ENCODE data around the gene STX18. TPM values are rescaled to one million over a fixed set of nuclear protein-coding genes. Genes with fewer than 3 reads are reported as not detected.

The STX18 gene
- total and polyA plus RNA-seq, 2 experiments from 2014 or later, result 15.9 to 18.1 TPM

DNA sequence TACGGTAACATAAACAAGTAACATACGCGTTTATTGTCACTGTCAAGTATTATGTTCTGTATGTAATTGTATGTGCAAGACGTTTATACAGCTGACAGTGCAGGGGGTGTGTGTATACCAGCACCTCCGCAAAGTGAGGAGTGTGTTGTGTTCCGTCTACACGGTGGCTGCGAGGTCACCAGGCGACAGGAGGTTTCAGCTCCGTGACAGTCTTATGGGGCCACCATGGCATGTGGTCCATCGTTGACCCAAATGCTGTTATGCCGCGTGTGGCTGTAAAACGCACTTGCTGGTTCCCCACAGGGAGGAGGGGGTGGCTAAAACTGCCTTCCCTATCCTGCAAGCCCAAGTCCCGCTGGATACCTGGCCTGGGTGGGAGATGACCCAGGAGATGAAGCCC lies 129.9 kb downstream of the STX18 start:
- Mint-ChIP-seq H3K4me3 (no peak overlapping the region), H3K9me3 (peaks cover 2% of the 10 kb centered on the region; the same call in 2 of the 3 replicates), H3K4me1 (peaks cover 9% of the 10 kb centered on the region; the same call in 2 of the 3 replicates), H3K27me3 (ENCODE audit: insufficient read depth, low read depth, poor library complexity) (peaks cover 7% of the 10 kb centered on the region), H3K36me3 (ENCODE audit: low read depth) (peaks cover 27% of the 10 kb centered on the region), H3K27ac (no peak overlapping the region)
- Histone ChIP-seq H2AFZ (no peak overlapping the region), H3K4me2 (no peak overlapping the region), H3K79me2 (replicated peaks; ENCODE audit: insufficient read depth) (no peaks in the 10 kb centered on the region), H3K9me2 (ENCODE audit: insufficient read depth) (no peaks in the 10 kb centered on the region), H3K4me1 (ENCODE audit: insufficient read depth) (no peaks in the 10 kb centered on the region), H3K4me3 (no peak overlapping the region), H3K27ac (ENCODE audit: low read depth) (no peak overlapping the region), H3F3A (replicated peaks; ENCODE audit: low read depth) (no peaks in the 10 kb centered on the region), H4K20me1 (replicated peaks; ENCODE audit: insufficient read depth) (no peaks in the 10 kb centered on the region), H3K36me3 (ENCODE audit: insufficient read depth) (no peaks in the 10 kb centered on the region), H3K27me3 (ENCODE audit: insufficient read depth) (no peaks in the 10 kb centered on the region)
- DNase-seq (ENCODE audit: low spot score) (no peak), ATAC-seq (no peak)
- TF ChIP-seq, protein P1, sequence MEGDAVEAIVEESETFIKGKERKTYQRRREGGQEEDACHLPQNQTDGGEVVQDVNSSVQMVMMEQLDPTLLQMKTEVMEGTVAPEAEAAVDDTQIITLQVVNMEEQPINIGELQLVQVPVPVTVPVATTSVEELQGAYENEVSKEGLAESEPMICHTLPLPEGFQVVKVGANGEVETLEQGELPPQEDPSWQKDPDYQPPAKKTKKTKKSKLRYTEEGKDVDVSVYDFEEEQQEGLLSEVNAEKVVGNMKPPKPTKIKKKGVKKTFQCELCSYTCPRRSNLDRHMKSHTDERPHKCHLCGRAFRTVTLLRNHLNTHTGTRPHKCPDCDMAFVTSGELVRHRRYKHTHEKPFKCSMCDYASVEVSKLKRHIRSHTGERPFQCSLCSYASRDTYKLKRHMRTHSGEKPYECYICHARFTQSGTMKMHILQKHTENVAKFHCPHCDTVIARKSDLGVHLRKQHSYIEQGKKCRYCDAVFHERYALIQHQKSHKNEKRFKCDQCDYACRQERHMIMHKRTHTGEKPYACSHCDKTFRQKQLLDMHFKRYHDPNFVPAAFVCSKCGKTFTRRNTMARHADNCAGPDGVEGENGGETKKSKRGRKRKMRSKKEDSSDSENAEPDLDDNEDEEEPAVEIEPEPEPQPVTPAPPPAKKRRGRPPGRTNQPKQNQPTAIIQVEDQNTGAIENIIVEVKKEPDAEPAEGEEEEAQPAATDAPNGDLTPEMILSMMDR (conservative IDR thresholded peaks at IDR 0.05; ENCODE audit: low read depth in 2 of 2), result no peak
- TF ChIP-seq EZH2 (IDR thresholded peaks at IDR 0.05; ENCODE audit: low read depth, unreplicated experiment), result no peak
- TF ChIP-seq NANOG (IDR thresholded peaks at IDR 0.05; ENCODE audit: borderline replicate concordance), result no peak
- TF ChIP-seq, protein P2, sequence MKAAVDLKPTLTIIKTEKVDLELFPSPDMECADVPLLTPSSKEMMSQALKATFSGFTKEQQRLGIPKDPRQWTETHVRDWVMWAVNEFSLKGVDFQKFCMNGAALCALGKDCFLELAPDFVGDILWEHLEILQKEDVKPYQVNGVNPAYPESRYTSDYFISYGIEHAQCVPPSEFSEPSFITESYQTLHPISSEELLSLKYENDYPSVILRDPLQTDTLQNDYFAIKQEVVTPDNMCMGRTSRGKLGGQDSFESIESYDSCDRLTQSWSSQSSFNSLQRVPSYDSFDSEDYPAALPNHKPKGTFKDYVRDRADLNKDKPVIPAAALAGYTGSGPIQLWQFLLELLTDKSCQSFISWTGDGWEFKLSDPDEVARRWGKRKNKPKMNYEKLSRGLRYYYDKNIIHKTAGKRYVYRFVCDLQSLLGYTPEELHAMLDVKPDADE (IDR thresholded peaks at IDR 0.05), result no peak
- no peak for TF ChIP-seq POLR2AphosphoS5 (IDR thresholded peaks at IDR 0.05; ENCODE audit: low read depth)
- TF ChIP-seq ZNF114 (CRISPR knock-in tag; IDR thresholded peaks at IDR 0.05), result no peak
- TF ChIP-seq, protein P3, sequence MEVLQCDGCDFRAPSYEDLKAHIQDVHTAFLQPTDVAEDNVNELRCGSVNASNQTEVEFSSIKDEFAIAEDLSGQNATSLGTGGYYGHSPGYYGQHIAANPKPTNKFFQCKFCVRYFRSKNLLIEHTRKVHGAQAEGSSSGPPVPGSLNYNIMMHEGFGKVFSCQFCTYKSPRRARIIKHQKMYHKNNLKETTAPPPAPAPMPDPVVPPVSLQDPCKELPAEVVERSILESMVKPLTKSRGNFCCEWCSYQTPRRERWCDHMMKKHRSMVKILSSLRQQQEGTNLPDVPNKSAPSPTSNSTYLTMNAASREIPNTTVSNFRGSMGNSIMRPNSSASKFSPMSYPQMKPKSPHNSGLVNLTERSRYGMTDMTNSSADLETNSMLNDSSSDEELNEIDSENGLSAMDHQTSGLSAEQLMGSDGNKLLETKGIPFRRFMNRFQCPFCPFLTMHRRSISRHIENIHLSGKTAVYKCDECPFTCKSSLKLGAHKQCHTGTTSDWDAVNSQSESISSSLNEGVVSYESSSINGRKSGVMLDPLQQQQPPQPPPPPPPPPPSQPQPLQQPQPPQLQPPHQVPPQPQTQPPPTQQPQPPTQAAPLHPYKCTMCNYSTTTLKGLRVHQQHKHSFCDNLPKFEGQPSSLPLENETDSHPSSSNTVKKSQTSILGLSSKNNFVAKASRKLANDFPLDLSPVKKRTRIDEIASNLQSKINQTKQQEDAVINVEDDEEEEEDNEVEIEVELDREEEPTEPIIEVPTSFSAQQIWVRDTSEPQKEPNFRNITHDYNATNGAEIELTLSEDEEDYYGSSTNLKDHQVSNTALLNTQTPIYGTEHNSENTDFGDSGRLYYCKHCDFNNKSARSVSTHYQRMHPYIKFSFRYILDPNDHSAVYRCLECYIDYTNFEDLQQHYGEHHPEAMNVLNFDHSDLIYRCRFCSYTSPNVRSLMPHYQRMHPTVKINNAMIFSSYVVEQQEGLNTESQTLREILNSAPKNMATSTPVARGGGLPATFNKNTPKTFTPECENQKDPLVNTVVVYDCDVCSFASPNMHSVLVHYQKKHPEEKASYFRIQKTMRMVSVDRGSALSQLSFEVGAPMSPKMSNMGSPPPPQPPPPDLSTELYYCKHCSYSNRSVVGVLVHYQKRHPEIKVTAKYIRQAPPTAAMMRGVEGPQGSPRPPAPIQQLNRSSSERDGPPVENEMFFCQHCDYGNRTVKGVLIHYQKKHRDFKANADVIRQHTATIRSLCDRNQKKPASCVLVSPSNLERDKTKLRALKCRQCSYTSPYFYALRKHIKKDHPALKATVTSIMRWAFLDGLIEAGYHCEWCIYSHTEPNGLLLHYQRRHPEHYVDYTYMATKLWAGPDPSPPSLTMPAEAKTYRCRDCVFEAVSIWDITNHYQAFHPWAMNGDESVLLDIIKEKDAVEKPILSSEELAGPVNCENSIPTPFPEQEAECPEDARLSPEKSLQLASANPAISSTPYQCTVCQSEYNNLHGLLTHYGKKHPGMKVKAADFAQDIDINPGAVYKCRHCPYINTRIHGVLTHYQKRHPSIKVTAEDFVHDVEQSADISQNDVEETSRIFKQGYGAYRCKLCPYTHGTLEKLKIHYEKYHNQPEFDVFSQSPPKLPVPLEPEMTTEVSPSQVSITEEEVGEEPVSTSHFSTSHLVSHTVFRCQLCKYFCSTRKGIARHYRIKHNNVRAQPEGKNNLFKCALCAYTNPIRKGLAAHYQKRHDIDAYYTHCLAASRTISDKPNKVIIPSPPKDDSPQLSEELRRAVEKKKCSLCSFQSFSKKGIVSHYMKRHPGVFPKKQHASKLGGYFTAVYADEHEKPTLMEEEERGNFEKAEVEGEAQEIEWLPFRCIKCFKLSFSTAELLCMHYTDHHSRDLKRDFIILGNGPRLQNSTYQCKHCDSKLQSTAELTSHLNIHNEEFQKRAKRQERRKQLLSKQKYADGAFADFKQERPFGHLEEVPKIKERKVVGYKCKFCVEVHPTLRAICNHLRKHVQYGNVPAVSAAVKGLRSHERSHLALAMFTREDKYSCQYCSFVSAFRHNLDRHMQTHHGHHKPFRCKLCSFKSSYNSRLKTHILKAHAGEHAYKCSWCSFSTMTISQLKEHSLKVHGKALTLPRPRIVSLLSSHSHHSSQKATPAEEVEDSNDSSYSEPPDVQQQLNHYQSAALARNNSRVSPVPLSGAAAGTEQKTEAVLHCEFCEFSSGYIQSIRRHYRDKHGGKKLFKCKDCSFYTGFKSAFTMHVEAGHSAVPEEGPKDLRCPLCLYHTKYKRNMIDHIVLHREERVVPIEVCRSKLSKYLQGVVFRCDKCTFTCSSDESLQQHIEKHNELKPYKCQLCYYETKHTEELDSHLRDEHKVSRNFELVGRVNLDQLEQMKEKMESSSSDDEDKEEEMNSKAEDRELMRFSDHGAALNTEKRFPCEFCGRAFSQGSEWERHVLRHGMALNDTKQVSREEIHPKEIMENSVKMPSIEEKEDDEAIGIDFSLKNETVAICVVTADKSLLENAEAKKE (CRISPR knock-in tag; IDR thresholded peaks at IDR 0.05), result no peak
- no peak for TF ChIP-seq JUNB (IDR thresholded peaks at IDR 0.05; ENCODE audit: unreplicated experiment)
- TF ChIP-seq STAT1 (IDR thresholded peaks at IDR 0.05; ENCODE audit: unreplicated experiment), result no peak
- TF ChIP-seq EZH2phosphoT487 (IDR thresholded peaks at IDR 0.05; ENCODE audit: unreplicated experiment), result no peak
- no peak for TF ChIP-seq ZNF331 (CRISPR knock-in tag; IDR thresholded peaks at IDR 0.05; ENCODE audit: low read depth)
- no peak for TF ChIP-seq CREB1 (CRISPR knock-in tag; IDR thresholded peaks at IDR 0.05; ENCODE audit: low read depth)
- TF ChIP-seq, protein P4, sequence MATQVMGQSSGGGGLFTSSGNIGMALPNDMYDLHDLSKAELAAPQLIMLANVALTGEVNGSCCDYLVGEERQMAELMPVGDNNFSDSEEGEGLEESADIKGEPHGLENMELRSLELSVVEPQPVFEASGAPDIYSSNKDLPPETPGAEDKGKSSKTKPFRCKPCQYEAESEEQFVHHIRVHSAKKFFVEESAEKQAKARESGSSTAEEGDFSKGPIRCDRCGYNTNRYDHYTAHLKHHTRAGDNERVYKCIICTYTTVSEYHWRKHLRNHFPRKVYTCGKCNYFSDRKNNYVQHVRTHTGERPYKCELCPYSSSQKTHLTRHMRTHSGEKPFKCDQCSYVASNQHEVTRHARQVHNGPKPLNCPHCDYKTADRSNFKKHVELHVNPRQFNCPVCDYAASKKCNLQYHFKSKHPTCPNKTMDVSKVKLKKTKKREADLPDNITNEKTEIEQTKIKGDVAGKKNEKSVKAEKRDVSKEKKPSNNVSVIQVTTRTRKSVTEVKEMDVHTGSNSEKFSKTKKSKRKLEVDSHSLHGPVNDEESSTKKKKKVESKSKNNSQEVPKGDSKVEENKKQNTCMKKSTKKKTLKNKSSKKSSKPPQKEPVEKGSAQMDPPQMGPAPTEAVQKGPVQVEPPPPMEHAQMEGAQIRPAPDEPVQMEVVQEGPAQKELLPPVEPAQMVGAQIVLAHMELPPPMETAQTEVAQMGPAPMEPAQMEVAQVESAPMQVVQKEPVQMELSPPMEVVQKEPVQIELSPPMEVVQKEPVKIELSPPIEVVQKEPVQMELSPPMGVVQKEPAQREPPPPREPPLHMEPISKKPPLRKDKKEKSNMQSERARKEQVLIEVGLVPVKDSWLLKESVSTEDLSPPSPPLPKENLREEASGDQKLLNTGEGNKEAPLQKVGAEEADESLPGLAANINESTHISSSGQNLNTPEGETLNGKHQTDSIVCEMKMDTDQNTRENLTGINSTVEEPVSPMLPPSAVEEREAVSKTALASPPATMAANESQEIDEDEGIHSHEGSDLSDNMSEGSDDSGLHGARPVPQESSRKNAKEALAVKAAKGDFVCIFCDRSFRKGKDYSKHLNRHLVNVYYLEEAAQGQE (IDR thresholded peaks at IDR 0.05; ENCODE audit: unreplicated experiment), result no peak
